B cell (primary cell): ENCODE results near the gene PTPRE.

ENCODE experiments used
- CTCF ChIP-seq: fragments of 200-600 bp; IDR thresholded peaks from one replicate; pipeline ENCODE4 v1.8.0; 2022; ENCODE audit warnings: antibody characterized with exemption, mild to moderate bottlenecking
- EZH2 ChIP-seq: IDR thresholded peaks from 2 replicates; pipeline ENCODE4 v1.6.1; 2012; ENCODE audit warnings: borderline replicate concordance, low read depth, mild to moderate bottlenecking, moderate library complexity, low read length; ENCODE audit not compliant: insufficient read depth, poor library complexity, severe bottlenecking

- TF ChIP-seq CTCF (no peak), EZH2 (no peak)
These were observed 3.5 kb downstream of the PTPRE start for GRCh38 chr10:127910464-127910770.
